NCI-H510A (cell line): ENCODE measurements around the gene U2AF1L4.

Source experiments
- DNase-seq: peaks from one replicate; lab custom pipeline; 2025; lab: John Stamatoyannopoulos, UW

U2AF1L4 gene

DNA sequence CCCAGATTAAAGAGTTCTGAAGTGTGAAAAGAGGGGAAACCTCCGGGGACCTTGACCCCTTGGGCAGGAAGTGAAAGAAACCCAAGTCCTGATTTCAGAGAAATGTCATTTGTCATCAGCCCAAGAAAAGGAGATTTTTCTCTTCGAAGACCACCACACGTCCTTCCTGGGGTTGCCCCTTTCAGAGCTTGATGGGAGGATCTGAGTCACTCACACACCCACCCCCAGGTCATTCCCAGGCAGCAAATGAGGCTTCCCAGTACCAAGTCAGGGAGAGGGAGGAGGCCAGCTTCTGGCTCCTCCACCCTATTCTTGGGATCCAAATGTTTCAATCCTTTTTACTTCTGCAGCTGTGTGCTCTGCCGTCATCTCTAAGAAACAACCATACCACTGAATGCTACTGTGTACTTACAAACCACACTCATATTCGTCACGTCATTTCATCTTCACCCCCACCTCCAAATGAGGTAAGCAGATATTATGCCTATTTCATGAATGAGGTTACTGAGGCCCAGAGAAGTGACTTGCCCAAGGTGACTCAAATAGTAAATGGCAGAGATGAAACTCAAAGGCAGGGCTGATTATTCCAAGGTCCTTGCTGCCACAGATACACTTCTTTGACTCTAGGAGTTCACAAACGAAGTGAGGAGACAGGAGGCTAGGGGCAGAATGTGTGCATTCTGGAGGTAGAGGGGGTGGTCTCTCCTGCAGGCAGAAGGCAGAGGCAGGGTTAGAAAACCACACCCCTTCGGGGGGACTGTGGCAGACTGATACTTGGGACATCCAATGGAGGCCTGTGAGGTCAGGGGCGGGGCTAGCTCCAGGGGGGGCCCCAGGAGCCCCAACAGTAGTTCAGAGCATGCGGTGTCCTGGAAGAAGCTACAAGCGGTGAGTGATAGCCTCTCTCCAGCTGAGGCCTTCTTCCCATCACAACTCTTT is 32.4 kb downstream of the U2AF1L4 start:
- no peak for DNase-seq

DNA sequence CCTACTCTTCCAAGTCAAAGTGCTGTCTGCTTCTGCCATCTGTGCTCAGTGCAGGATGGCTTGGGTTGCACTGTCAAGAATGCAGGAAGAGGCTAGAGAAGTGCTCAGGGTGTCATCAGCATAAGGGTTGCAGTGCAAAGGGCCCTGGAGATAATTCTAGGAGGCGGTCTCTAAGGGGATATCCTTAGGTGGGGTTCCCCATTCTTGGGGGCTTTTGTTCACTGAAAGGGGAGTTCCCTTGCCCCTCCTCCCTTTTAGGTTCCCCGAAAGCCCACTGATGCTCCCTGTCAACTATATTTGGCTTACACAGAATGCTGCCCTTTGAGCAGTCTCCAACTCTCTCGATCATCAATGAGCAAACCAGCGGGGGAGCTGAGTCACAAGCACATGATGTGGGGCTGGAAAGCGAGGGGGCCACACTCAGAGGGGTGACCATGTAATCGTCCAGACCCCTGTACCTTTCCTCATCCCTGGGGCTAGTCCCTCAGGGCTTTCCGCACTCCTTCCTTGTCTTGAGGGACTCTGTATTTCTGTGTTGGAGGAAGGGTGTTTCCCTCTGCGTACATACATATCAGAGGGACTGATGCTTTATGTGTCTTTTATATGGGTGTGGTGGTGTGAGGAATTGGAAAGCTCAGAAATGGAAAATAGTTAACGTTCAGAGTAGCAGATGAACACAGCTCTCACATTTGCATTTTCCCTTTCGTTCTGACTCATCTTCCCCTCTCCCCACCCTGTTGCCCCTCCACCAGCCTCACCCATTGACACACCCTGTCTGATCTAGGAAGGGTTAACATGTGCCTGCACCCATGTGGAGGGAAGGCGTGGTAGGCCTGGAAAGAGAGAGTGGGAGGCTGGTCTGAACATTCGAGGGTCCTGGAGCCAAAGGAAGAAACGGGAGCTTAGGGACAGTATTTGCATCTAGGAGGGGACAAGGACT is 34.2 kb downstream of the U2AF1L4 start:
- DNase-seq = no peak

DNA sequence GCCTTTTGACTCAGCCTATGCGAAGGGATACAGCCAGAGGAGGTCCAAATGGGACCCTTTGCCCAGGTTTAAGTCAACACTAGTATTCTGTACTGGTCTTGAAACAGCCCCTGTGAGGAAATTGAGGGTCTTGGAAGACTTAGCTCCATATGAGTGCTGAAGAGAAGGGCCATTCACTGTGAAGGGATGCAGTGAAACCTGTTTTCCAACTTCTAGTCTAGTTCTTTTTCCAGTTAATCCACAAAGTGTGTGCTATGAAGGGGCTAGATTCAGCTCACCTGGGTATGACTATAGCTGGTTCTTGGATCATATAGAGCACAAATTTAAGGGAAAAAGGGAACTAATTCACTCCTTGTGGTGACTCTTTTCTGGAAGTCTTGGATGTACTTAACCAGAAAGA is 36.8 kb downstream of the U2AF1L4 start:
- no peak for DNase-seq

DNA sequence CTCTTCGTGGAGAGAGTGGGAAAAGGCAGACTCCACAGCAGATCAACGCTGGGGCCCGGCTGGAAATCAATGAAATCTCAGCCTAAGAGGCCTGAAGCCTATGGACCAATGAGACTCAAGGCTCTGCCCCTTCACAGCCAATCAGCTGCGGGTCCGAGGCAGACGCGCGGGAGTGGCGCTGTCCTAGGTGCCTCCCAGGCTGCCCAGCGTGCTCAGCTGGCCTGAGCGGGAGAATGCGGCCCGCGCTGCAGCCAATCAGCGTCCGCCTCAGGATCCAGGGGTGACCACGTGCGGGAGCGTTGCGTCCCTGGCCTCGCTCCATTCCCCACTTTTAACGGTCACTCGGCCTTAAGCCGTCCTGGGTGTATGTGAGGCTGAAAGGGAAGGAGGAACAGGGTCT is 41.0 kb downstream of the U2AF1L4 start, which contains the start of gene ZBTB32:
Gene ZBTB32, plus strand, starts transcription at position 341 of the 400 bp plus-strand sequence. CDS start 10,069 bp downstream, outside the sequence.
- no peak for DNase-seq

DNA sequence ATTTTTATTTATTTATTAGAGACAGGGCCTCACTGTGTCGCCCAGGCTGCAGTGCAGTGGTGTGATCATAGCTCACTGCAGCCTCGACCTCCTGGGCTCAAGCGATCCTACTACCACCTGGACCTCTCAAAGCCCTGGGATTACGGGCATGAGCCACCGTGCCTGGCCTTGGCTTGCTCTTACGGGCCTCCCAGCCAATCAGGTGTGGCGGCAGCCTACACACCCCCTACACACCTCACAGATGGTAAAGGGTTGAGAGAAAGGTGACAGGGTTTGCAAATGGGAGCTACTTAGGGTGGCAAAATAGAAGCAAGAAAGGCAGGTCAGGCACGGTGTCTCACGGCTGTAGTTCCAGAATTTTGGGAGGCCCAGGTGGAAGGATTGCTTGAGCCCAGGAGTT is 41.9 kb downstream of the U2AF1L4 start:
- peak; percentile 26 for DNase-seq

DNA sequence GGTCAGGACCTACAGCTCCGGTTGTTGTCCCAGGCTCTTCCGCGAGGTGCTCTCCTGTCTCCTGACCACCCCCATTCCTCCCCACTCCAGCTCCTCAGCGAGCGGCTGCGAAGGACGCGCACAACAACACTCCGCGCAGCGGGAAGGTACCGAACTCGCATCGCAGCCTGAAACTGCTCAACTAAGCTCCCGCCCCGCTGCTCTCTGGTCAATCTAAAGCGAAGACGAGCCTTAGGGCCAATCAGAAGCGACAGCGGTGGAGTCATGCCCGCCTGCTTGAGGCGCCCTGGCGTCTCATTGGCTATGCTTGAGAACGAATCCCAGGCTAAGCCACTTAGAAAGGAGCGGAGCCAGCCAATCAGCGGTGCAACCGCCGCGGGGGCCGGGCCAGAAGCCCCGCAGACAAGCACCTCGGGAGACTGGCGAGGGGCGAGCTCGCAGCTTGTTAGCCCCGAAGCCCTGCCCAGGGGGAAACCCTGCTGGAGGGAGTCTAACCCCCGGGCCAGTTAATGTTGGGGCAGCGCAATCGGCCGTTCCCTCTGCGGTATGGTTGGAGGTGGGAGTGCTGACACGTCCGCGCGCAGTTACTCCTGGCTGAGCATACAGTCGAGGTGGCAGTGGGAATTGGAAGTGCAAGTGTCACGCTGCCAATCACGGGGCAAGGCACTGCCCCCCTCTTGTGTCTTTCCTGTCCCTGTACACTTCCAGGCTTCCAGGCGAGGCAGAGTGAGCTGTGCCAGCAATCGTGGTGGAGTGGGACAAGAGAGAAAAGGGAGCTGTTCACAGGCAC is 42.8 kb downstream of the U2AF1L4 start:
- DNase-seq = peak; percentile 96

DNA sequence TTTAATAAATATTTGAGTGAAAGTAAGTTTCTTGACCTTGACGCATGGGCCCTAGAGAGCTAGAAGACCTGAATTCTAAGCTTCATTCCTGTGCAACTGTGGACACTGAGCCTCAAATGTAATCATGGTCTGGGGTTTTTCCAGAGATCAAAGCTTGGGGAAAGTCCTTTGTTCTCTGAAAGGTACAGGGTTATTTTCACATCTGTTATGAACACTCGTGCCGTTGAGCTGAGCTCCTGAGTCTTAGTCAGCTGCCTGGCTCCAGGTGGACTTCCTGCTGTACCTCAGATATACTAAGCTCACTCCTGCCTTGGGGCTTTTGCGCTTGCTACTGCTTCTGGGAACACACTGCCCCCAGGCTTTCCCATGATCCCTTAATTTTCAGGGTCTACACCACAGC is 48.4 kb downstream of the U2AF1L4 start:
- DNase-seq = no peak

DNA sequence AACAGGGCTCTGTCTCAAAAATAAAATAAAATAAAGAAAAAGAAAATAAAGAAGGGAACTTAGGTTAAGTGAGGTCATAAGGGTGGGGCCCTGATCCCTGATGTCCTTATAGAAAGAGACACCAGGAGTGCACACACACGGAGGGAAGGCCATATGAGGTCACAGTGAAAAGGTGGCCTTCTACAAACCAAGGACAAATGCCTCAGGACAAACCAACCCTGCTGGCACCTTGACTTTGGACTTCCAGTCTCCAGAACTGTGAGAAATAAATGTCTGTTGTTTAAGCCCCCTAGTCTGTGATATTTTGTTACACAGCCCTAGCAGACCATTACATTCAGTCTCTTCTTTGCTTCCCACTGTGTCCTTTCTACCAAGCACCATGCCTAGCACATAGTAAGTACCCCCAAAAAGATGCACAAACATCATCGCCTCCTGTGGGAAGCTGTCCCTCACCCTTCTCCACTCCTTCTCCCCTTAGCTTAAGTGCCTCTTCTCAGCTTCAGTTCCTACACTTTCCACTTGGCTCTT is 49.3 kb downstream of the U2AF1L4 start:
- no peak for DNase-seq

DNA sequence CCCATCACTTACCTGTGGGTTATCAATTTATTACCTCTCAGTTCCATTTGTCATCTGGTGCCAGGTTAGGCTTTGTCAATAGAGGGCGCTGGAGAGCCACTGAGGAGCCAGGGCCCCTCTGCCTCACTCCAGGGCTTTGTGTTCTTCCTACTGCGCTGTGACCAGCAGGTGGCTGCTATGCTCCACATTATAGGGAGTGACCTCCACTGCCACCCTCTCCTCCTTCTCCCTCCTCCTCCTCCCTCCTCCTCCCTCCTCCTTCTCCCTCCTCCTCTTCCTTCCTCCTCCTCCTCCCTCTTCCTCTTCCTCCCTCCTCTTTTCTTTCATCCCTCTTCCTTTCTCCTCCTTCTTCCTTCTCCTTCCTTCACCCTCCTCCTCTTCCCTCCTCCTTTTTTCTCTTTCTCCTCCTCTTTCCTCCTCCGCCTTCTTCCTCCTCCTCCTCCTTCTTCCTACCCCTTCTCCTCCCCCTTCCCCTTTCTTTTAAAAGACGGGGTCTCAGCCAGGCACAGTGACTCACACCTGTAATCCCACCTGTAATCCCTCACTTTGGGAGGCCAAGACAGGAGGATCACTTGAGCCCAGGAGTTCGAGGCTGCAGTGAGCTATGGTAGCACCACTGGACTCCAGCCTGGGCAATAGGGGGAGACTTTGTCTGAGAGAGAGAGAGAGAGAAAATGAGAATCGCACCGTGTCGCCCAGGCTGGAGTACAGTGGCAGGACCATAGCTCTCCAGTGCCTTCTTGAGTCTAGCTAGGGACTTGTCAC is 51.2 kb downstream of the U2AF1L4 start:
- peak; percentile 78 for DNase-seq

DNA sequence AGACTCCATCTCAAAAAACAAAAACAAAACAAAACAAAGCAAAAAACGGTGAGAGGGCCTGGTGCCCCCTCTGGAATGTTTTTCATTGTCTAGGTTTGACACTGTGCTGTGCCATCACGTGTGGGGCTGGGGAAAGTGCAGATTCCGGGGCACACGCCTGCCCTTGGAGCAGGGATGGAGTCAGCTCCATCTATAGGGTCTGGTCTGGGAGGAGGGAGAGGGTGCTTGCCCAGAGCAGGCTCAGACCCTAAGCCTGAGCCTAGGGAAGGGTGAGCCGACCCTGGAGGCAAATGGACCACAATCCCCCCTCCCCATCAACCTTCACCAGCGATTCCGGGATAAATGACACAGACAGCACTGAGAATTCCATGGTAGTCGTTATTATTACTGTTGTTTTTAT is 51.8 kb downstream of the U2AF1L4 start:
- DNase-seq = no peak
